ENCODE data around the gene CRMP1.

DNA sequence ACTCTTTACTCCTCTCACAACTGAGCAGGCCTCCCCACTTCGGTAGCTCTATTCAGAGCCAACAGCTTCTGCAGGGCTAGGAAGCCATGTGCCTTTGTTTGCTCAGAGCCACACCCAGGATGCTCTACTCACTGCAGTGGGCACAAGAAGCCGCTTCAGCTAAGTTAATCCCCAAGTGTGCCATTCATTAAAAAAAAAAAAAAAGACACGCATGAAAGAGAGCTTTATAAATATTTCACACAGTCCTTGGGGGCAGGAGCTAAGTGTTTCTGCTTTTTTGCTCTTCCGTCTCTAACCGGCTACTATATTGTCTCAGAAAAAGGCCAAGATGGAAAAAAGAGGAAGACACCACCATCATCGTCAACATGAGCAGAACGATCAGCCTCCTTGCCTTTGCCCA, 8.1 kb downstream of the CRMP1 start:
- TF ChIP-seq POLR2A (IDR thresholded peaks at IDR 0.05): no peak
- TF ChIP-seq, protein P1, sequence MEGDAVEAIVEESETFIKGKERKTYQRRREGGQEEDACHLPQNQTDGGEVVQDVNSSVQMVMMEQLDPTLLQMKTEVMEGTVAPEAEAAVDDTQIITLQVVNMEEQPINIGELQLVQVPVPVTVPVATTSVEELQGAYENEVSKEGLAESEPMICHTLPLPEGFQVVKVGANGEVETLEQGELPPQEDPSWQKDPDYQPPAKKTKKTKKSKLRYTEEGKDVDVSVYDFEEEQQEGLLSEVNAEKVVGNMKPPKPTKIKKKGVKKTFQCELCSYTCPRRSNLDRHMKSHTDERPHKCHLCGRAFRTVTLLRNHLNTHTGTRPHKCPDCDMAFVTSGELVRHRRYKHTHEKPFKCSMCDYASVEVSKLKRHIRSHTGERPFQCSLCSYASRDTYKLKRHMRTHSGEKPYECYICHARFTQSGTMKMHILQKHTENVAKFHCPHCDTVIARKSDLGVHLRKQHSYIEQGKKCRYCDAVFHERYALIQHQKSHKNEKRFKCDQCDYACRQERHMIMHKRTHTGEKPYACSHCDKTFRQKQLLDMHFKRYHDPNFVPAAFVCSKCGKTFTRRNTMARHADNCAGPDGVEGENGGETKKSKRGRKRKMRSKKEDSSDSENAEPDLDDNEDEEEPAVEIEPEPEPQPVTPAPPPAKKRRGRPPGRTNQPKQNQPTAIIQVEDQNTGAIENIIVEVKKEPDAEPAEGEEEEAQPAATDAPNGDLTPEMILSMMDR (IDR thresholded peaks at IDR 0.05): no peak

All from body of pancreas (tissue), 4 donors.